Caco-2 (cell line): ENCODE data around the gene CCDC91. TPM values are rescaled to one million over a fixed set of nuclear protein-coding genes. Genes with fewer than 3 reads are reported as not detected.

Source experiments
- BruUV-seq: library from RNA; stranded (reverse); fragments of 400-500 nt; replicated peaks from 2 replicates; lab custom pipeline; 2021; lab: Mats Ljungman, UMichigan
- CTCF ChIA-PET: fragments of 300-600 bp; sonication (Branson Sonifier 250); formaldehyde crosslinking; loops from one replicate; lab custom pipeline; 2022; ENCODE audit warnings: antibody characterized with exemption; lab: Charles Lee
- POLR2A ChIA-PET: fragments of 300-600 bp; sonication (Branson Sonifier 250); formaldehyde crosslinking; loops from one replicate; lab custom pipeline; 2022; ENCODE audit warnings: antibody characterized with exemption; lab: Charles Lee
- DNase-seq, 2 experiments: peaks; one replicate each; pipeline versions ENCODE4 v3.0.0 to v3.0.0-alpha.2; 2020 to 2022
- H3K27me3 ChIP-seq: replicated peaks from 2 replicates; pipeline ENCODE4 v1.6.0; 2011; ENCODE audit warnings: low read length; ENCODE audit not compliant: control insufficient read depth, insufficient read depth
- H3K36me3 ChIP-seq: 2 replicates; pipeline ENCODE4 v1.5.1; 2011; ENCODE audit warnings: low read length; ENCODE audit not compliant: control insufficient read depth, insufficient read depth
- H3K4me1 ChIP-seq: fragments of 250-450 bp; sonication (Bioruptor Pico); 2 replicates; pipeline ENCODE4 v1.5.1; 2020; ENCODE audit warnings: mild to moderate bottlenecking
- H3K4me3 ChIP-seq: 2 replicates; pipeline ENCODE4 v1.5.1; 2011; ENCODE audit warnings: low read depth, mild to moderate bottlenecking, control low read depth, low read length
- H3K9me3 ChIP-seq: fragments of 250-450 bp; sonication (Bioruptor Pico); 2 replicates; pipeline ENCODE4 v1.5.1; 2020; ENCODE audit warnings: mild to moderate bottlenecking, moderate library complexity
- H3K27ac Mint-ChIP-seq: one replicate; pipeline ENCODE4 v1.8.0; 2022; ENCODE audit warnings: mixed read lengths; ENCODE audit not compliant: unreplicated experiment
- H3K27me3 Mint-ChIP-seq: one replicate; pipeline ENCODE4 v1.8.0; 2022; ENCODE audit warnings: mixed read lengths; ENCODE audit not compliant: insufficient read depth, unreplicated experiment
- H3K36me3 Mint-ChIP-seq: one replicate; pipeline ENCODE4 v1.8.0; 2022; ENCODE audit warnings: mild to moderate bottlenecking, mixed read lengths; ENCODE audit not compliant: insufficient read depth, unreplicated experiment
- H3K4me1 Mint-ChIP-seq: one replicate; pipeline ENCODE4 v1.8.0; 2022; ENCODE audit warnings: low read depth, mixed read lengths; ENCODE audit not compliant: unreplicated experiment
- H3K4me3 Mint-ChIP-seq: one replicate; pipeline ENCODE4 v1.8.0; 2022; ENCODE audit warnings: mild to moderate bottlenecking, moderate library complexity, mixed read lengths; ENCODE audit not compliant: unreplicated experiment
- H3K9me3 Mint-ChIP-seq: one replicate; pipeline ENCODE4 v1.8.0; 2022; ENCODE audit warnings: mixed read lengths; ENCODE audit not compliant: unreplicated experiment
- intact Hi-C: fragments of 100-400 bp; cut with micrococcal nuclease; formaldehyde crosslinking; loops from one replicate; pipeline ENCODE4 v1.10.0; 2022; ENCODE audit not compliant: unreplicated experiment
- total RNA-seq: library from RNA; stranded (reverse); gene quantifications from 2 replicates; pipeline ENCODE4 v1.2.3, GENCODE V29; 2022
- TF ChIP-seq, protein P1 (sequence below), 2 experiments: fragments of 200-600 bp in 1 of 2; IDR thresholded peaks; 1 replicate in 1 of 2; 2 replicates in 1 of 2; pipeline versions ENCODE4 v1.5.1 to v1.8.0; 2011 to 2022; ENCODE audit warnings: antibody characterized with exemption in 1 of 2, control low read depth in 1 of 2, inconsistent platforms in 1 of 2, low read depth in 1 of 2, low read length in 1 of 2, mild to moderate bottlenecking in 1 of 2, moderate library complexity in 1 of 2; ENCODE audit not compliant: insufficient read depth in 1 of 2, severe bottlenecking in 1 of 2, unreplicated experiment in 1 of 2

The CCDC91 gene
- total RNA-seq, 1 experiment from 2014 or later, result 21.6 TPM

DNA sequence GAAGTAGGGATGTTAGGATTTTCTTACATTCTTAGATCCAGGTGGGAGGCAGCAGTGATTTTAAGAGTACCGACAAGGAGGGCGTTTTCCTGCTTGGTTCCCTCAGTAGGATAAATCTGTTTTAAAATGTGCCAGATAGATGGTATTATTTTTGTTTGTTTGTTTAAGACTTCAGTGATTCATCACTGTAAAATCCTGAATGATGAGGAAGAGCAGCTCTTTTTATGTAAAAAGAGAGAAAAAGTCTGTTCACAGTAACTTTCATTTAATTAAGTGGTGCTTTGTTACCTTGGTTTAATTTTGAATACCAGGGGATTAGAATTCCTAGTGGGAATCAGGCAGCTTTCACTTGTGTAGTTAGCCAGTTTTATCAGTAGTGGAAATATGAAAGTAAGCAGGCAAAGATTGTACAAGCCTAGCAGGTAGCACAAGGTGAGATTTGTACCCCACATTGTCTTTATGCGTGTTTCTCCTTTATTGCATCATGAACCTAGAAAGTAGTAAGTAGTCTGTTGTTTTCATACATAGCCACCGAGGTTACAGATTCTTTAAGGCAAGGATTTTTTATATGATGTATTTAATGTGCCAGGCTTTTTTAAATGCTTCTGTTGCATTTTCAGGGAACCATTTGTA is 349.6 kb downstream of the CCDC91 start:
- Mint-ChIP-seq H3K4me1 (no peaks in the 10 kb centered on the region), H3K27me3 (no peaks in the 10 kb centered on the region), H3K9me3 (no peaks in the 10 kb centered on the region), H3K27ac (no peak overlapping the region), H3K4me3 (no peak overlapping the region), H3K36me3 (no peaks in the 10 kb centered on the region)
- H3K9me3 ChIP-seq, result no peaks in the 10 kb centered on the region
- ChIA-PET POLR2A (no interaction called here), CTCF (no interaction called here)
- BruUV-seq, result no TSS peak
- H3K36me3 ChIP-seq, result no peaks in the 10 kb centered on the region
- H3K27me3 ChIP-seq, result no peaks in the 10 kb centered on the region
- TF ChIP-seq, protein P1, sequence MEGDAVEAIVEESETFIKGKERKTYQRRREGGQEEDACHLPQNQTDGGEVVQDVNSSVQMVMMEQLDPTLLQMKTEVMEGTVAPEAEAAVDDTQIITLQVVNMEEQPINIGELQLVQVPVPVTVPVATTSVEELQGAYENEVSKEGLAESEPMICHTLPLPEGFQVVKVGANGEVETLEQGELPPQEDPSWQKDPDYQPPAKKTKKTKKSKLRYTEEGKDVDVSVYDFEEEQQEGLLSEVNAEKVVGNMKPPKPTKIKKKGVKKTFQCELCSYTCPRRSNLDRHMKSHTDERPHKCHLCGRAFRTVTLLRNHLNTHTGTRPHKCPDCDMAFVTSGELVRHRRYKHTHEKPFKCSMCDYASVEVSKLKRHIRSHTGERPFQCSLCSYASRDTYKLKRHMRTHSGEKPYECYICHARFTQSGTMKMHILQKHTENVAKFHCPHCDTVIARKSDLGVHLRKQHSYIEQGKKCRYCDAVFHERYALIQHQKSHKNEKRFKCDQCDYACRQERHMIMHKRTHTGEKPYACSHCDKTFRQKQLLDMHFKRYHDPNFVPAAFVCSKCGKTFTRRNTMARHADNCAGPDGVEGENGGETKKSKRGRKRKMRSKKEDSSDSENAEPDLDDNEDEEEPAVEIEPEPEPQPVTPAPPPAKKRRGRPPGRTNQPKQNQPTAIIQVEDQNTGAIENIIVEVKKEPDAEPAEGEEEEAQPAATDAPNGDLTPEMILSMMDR (IDR thresholded peaks at IDR 0.05; ENCODE audit: insufficient read depth in 1 of 2, low read depth in 1 of 2, low read length in 1 of 2, severe bottlenecking in 1 of 2, unreplicated experiment in 1 of 2), result no peak
- no peak for DNase-seq
- no peaks in the 10 kb centered on the region for H3K4me1 ChIP-seq
- intact Hi-C loops, result no loop called here
- H3K4me3 ChIP-seq, result no peak overlapping the region

DNA sequence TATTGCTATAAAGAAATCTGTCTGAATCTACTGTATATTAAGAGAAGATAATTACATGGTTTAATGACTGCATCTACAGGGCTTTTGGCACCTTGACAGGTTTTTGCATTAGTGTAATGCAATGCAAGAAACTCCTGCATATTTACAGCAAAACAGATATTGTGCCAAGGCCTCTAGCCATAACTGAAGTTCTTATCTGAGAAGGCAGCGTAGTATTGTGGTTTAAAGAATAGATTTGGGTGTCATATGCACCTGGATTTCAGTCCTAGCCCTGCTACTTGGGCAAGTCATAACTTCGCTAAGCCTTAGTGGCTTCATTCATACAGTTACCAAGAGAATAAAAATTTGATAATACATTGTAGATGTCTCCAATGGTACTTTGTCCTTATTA is 350.1 kb downstream of the CCDC91 start:
- Histone ChIP-seq H3K4me1 (no peaks in the 10 kb centered on the region), H3K9me3 (no peaks in the 10 kb centered on the region), H3K27me3 (no peaks in the 10 kb centered on the region), H3K4me3 (no peak overlapping the region), H3K36me3 (no peaks in the 10 kb centered on the region)
- H3K36me3 Mint-ChIP-seq, result no peaks in the 10 kb centered on the region
- no peaks in the 10 kb centered on the region for H3K4me1 Mint-ChIP-seq
- CTCF ChIA-PET, result no interaction called here
- TF ChIP-seq, protein P1 (IDR thresholded peaks at IDR 0.05; ENCODE audit: insufficient read depth in 1 of 2, low read depth in 1 of 2, low read length in 1 of 2, severe bottlenecking in 1 of 2, unreplicated experiment in 1 of 2), result no peak
- no peak overlapping the region for H3K4me3 Mint-ChIP-seq
- intact Hi-C loops, result no loop called here
- no peaks in the 10 kb centered on the region for H3K27me3 Mint-ChIP-seq
- DNase-seq, result no peak
- POLR2A ChIA-PET, result no interaction called here
- H3K27ac Mint-ChIP-seq, result no peak overlapping the region
- H3K9me3 Mint-ChIP-seq, result no peaks in the 10 kb centered on the region
- no TSS peak for BruUV-seq

DNA sequence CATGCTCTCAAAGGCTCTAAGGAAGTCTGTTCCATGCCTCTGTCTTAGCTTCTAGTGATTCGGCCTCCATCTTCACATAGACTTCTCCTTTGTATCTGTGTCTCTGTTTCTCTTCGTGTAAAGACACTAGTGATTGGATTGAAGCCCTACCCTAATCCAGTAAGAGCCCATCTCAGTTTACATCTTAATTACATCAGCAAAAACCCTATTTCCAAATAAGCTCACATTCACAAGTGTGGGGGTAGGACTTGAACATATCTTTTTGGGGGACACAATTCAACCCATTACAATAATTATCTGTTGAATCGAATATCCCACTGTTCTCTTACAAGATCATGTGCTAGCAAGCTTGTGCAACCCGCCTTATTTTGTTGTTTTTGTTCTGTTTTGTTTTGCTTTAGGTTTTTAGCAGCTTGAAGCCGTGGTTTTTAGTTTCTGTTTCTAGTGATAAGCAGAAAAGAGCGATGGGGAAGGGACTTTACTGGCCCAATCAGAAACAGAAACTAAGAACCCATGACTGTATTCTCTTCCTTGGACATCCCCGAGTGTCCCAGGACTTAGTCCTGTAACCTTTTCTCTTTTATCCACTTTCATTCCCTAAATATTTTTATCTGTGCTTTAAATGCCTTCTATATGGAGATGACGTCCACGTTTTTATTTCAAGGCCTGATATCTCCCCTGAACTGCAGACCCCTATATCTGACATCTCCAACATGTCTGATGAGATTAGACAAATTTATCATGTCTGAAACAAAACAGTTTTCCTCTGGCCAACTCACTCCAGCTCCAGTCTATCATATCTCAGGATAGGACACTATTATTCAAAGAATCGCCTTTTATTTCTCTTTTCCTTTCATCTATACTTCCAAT is 353.0 kb downstream of the CCDC91 start:
- ChIA-PET CTCF (no interaction called here), POLR2A (no interaction called here)
- no peaks in the 10 kb centered on the region for H3K9me3 Mint-ChIP-seq
- no peak overlapping the region for H3K4me3 Mint-ChIP-seq
- no peak overlapping the region for H3K4me3 ChIP-seq
- BruUV-seq, result no TSS peak
- H3K27ac Mint-ChIP-seq, result no peak overlapping the region
- intact Hi-C loops, result no loop called here
- H3K36me3 Mint-ChIP-seq, result no peaks in the 10 kb centered on the region
- H3K27me3 ChIP-seq, result no peaks in the 10 kb centered on the region
- no peaks in the 10 kb centered on the region for H3K9me3 ChIP-seq
- DNase-seq, result no peak
- H3K4me1 ChIP-seq, result no peaks in the 10 kb centered on the region
- H3K27me3 Mint-ChIP-seq, result no peaks in the 10 kb centered on the region
- no peaks in the 10 kb centered on the region for H3K36me3 ChIP-seq
- TF ChIP-seq, protein P1 (IDR thresholded peaks at IDR 0.05; ENCODE audit: insufficient read depth in 1 of 2, low read depth in 1 of 2, low read length in 1 of 2, severe bottlenecking in 1 of 2, unreplicated experiment in 1 of 2), result no peak
- H3K4me1 Mint-ChIP-seq, result no peaks in the 10 kb centered on the region
